ENCODE results near the gene TMIGD2.
"Not testable (repeated sequence)": the region's sequence is repeated elsewhere in the genome, so short reads cannot be mapped to it uniquely, and the experiment has no call there.

TMIGD2 gene

GRCh38 chr19:4295972-4296771 is 6.0 kb downstream of the TMIGD2 start:
- peak; percentile 18 for DNase-seq

GRCh38 chr19:4294389-4294788 is 7.8 kb downstream of the TMIGD2 start:
- no peak for DNase-seq

GRCh38 chr19:4292515-4292914 is 9.7 kb downstream of the TMIGD2 start:
- DNase-seq: no peak

GRCh38 chr19:4291184-4291732 is 10.9 kb downstream of the TMIGD2 start:
- no peak for DNase-seq

GRCh38 chr19:4288091-4288777 is 14.0 kb downstream of the TMIGD2 start:
- DNase-seq: no peak

- not testable (repeated sequence) for DNase-seq
Measured at GRCh38 chr19:4286141-4286540, 16.0 kb downstream of the TMIGD2 start.

- no peak for DNase-seq
Measured at GRCh38 chr19:4284974-4285373, 17.2 kb downstream of the TMIGD2 start.

GRCh38 chr19:4284176-4284958 is 17.8 kb downstream of the TMIGD2 start:
- no peak for DNase-seq

GRCh38 chr19:4279530-4280422 is 22.4 kb downstream of the TMIGD2 start:
- no peak for DNase-seq

- DNase-seq: no peak
Measured at GRCh38 chr19:4279267-4279529, 23.0 kb downstream of the TMIGD2 start.

GRCh38 chr19:4278419-4279266 is 23.5 kb downstream of the TMIGD2 start, which contains the start of gene SHD:
Gene SHD (plus strand): TSS chr19:4279266. CDS start chr19:4280064, 798 bp downstream.
- DNase-seq: no peak

- DNase-seq: no peak
Measured at GRCh38 chr19:4278010-4278409, 24.2 kb downstream of the TMIGD2 start.

- DNase-seq: no peak
Measured at GRCh38 chr19:4277191-4277696, 24.9 kb downstream of the TMIGD2 start.

GRCh38 chr19:4274321-4274686 is 27.9 kb downstream of the TMIGD2 start:
- DNase-seq: not testable (repeated sequence)

- no peak for DNase-seq
Measured at GRCh38 chr19:4272894-4273293, 29.3 kb downstream of the TMIGD2 start.

- DNase-seq: no peak
Measured at GRCh38 chr19:4268816-4269430, 33.3 kb downstream of the TMIGD2 start.

- no peak for DNase-seq
Measured at GRCh38 chr19:4267901-4268815, 34.0 kb downstream of the TMIGD2 start.

- no peak for DNase-seq
Measured at GRCh38 chr19:4267101-4267900, 34.9 kb downstream of the TMIGD2 start.
